Mononuclear cell (primary cell): Measurements from ENCODE around the gene CGB5. TPM values are rescaled to one million over a fixed set of nuclear protein-coding genes. Genes with fewer than 3 reads are reported as not detected.
"Not testable (repeated sequence)": the region's sequence is repeated elsewhere in the genome, so short reads cannot be mapped to it uniquely, and the experiment has no call there.

ENCODE experiments used
- H3K27me3 ChIP-seq: 2 replicates; pipeline ENCODE4 v1.6.0; 2011; ENCODE audit warnings: low read length, control low read depth; ENCODE audit not compliant: insufficient read depth
- H3K4me1 ChIP-seq: 2 replicates; pipeline ENCODE4 v1.5.1; 2011; ENCODE audit warnings: mild to moderate bottlenecking, low read length, control low read depth; ENCODE audit not compliant: insufficient read depth
- H3K4me3 ChIP-seq: 2 replicates; pipeline ENCODE4 v1.5.1; 2011; ENCODE audit warnings: mild to moderate bottlenecking, low read length, moderate library complexity
- H3K9me3 ChIP-seq: 2 replicates; pipeline ENCODE4 v1.5.1; 2011; ENCODE audit warnings: low read depth, mild to moderate bottlenecking, control low read depth, low read length
- total RNA-seq: library from RNA; depleted of rRNA; stranded (reverse); fragments of >200 nt; gene quantifications from one replicate; pipeline ENCODE4 v1.2.3, GENCODE V29; 2012

The CGB5 gene
- total RNA-seq, 1 donor, result not detected

DNA sequence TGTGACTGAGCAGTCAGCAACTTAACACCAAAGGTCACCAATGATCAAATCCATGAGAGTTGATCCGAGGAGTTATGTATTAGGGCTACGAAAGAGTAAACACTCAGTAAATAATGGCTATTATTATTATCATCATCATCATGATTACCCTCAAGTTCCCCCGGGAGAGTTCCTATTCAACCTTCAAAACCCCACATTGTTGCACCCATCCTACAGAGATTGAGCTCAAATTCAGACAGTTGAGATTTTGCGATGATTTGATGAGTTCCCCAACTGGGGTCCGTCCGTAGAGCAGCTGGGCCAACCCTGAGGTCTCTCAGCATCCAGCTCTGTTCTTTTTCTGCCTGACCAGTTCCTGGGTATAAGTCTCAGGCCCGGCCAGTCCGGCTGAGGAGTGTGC is 5.5 kb upstream of the CGB5 start:
- H3K4me3 ChIP-seq, result not testable (repeated sequence)

GRCh38 chr19:49038557-49039276 is 4.9 kb upstream of the CGB5 start:
- H3K27me3 ChIP-seq, H3K4me3 ChIP-seq, H3K9me3 ChIP-seq, H3K4me1 ChIP-seq: not testable (repeated sequence)

More for the DNA sequence above, 5.5 kb upstream of the CGB5 start:
- not testable (repeated sequence) for H3K27me3 ChIP-seq, H3K4me1 ChIP-seq, H3K9me3 ChIP-seq

DNA sequence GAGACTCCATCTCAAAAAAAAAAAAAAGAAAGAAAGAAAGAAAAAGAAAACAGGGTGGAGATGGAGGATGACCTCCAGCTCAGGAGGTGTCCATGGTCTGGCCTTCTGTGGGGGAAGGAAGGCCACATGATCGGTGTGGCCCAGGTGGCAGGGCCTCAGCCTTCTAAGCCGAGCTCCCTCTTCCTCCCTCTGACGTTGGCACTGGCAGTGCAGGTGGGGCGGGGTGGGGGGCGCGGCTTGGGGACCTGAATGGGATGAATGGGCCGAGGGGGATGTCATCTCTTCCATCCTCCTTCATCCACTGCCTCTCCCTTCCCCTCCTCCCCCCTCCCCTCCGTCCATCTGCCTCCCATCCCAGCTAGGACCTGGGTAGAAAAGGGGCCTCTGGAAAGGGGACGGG is 3.9 kb upstream of the CGB5 start:
- not testable (repeated sequence) for H3K9me3 ChIP-seq, H3K27me3 ChIP-seq, H3K4me1 ChIP-seq, H3K4me3 ChIP-seq

GRCh38 chr19:49042177-49042576 is 1.5 kb upstream of the CGB5 start:
- Histone ChIP-seq H3K4me3 (no peak overlapping the region), H3K9me3 (no peaks in the 10 kb centered on the region), H3K4me1 (no peaks in the 10 kb centered on the region), H3K27me3 (no peaks in the 10 kb centered on the region)

GRCh38 chr19:49042666-49043065 is 982 bp upstream of the CGB5 start:
- not testable (repeated sequence) for H3K4me1 ChIP-seq, H3K4me3 ChIP-seq, H3K9me3 ChIP-seq, H3K27me3 ChIP-seq

DNA sequence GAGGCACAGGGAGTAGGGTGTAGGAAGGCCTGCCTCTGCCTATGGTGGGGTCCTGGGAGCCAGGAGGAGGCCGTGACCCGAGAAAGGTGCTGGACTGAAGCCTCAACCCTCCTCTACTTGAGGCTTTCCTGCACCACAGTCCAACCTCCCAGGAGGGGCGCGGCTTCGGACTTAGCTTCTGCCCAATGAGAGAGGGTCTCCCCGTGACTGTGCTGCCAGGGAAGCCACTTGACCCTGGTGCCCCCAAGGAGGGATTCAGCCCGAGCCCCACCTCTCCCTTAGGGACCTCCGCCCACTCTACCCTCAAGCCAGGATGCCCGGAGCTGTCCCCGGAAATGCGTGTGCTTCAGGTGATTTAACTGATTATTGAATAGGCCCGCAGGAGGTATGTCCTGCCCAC is 5.4 kb downstream of the CGB5 start, which contains the start of gene CGB8:
TSS of gene CGB8 (minus strand) at position 101 of the 400 bp plus-strand sequence. CDS start 372 bp downstream, outside the sequence.
- H3K27me3 ChIP-seq, H3K9me3 ChIP-seq, H3K4me1 ChIP-seq, H3K4me3 ChIP-seq: not testable (repeated sequence)

DNA sequence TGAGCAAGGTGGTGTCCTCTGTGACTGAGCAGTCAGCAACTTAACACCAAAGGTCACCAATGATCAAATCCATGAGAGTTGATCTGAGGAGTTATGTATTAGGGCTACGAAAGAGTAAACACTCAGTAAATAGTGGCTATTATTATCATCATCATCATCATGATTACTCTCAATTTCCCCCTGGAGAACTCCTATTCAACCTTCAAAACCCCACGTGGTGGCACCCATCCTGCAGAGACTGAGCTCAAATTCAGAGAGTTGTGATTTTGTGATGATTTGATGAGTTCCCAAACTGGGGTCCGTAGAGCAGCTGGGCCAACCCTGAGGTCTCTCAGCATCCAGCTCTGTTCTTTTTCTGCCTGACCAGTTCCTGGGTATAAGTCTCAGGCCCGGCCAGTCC is 6.2 kb downstream of the CGB5 start:
- H3K4me1 ChIP-seq, H3K27me3 ChIP-seq, H3K9me3 ChIP-seq, H3K4me3 ChIP-seq: not testable (repeated sequence)

GRCh38 chr19:49050376-49051033 is 6.9 kb downstream of the CGB5 start:
- not testable (repeated sequence) for H3K9me3 ChIP-seq, H3K27me3 ChIP-seq, H3K4me1 ChIP-seq, H3K4me3 ChIP-seq

GRCh38 chr19:49056101-49056901 is 12.7 kb downstream of the CGB5 start:
- Histone ChIP-seq H3K4me1 (peaks cover 22% of the 10 kb centered on the region), H3K9me3 (no peaks in the 10 kb centered on the region), H3K4me3 (peak overlapping the region; percentile 23), H3K27me3 (peaks cover 36% of the 10 kb centered on the region)

- not testable (repeated sequence) for H3K4me3 ChIP-seq, H3K9me3 ChIP-seq
- H3K4me1 ChIP-seq, result peaks cover 22% of the 10 kb centered on the region
- H3K27me3 ChIP-seq, result peaks cover 36% of the 10 kb centered on the region
These were observed 13.4 kb downstream of the CGB5 start for GRCh38 chr19:49056902-49057596.

DNA sequence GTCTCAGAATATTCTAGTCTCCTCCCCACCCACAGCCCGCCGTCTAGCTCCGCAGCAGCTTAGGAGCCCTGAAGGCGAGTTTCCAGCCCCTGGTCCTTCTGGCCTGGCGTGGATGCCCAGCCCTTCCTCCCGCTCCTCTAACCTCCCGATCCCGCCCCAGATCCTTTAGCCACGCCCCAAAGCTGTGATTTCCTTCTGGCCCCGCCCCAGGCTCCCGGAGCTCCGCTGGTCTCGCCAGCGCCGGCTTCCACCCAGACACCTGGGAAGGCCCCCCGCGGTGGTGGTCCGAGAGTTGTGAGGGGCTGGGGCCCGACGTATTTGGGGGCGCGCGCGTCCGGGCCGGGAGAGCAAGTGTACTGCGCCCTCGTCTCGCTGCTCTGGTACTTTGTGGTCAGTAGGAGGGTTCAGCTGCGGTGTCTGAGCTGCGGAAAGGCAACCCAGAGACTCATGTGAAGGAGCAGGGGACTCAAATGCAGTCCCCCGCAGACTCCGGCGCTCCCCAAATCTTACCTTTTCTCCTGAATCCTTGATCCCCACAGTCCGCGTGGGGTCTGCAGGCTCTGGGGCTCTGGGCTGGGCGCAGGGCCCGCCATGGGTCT is 14.1 kb downstream of the CGB5 start, which contains the start of gene CGB7:
TSS of gene CGB7 (minus strand) at position 114 of the 599 bp plus-strand sequence. CDS start 2,374 bp downstream, outside the sequence.
- Histone ChIP-seq H3K27me3 (peaks cover 36% of the 10 kb centered on the region), H3K4me3 (no peak within 1 kb of the TSS), H3K4me1 (peaks cover 22% of the 10 kb centered on the region), H3K9me3 (no peaks in the 10 kb centered on the region)

GRCh38 chr19:49058562-49058961 is 14.9 kb downstream of the CGB5 start:
- peaks cover 36% of the 10 kb centered on the region for H3K27me3 ChIP-seq

GRCh38 chr19:49059053-49059452 is 15.4 kb downstream of the CGB5 start:
- Histone ChIP-seq H3K4me3 (no peak overlapping the region), H3K27me3 (peaks cover 38% of the 10 kb centered on the region), H3K4me1 (peaks cover 22% of the 10 kb centered on the region), H3K9me3 (no peaks in the 10 kb centered on the region)

More at GRCh38 chr19:49058562-49058961, 14.9 kb downstream of the CGB5 start:
- Histone ChIP-seq H3K4me1 (peaks cover 22% of the 10 kb centered on the region), H3K4me3 (no peak overlapping the region), H3K9me3 (no peaks in the 10 kb centered on the region)

- Histone ChIP-seq H3K4me1 (peaks cover 19% of the 10 kb centered on the region), H3K9me3 (no peaks in the 10 kb centered on the region), H3K4me3 (no peak overlapping the region), H3K27me3 (peaks cover 38% of the 10 kb centered on the region)
These were observed 17.4 kb downstream of the CGB5 start for GRCh38 chr19:49061000-49061399.
